ENCODE data around the gene NXPE3. TPM values are rescaled to one million over a fixed set of nuclear protein-coding genes. Genes with fewer than 3 reads are reported as not detected.

The NXPE3 gene
- total and polyA plus RNA-seq, 2 experiments from 2014 or later, result 4.9 to 7.3 TPM

- no peak overlapping the region for H3K27ac ChIP-seq
- no peaks in the 10 kb centered on the region for H3K27me3 ChIP-seq
- no peaks in the 10 kb centered on the region for H3K36me3 ChIP-seq
- TF ChIP-seq CTCF (IDR thresholded peaks at IDR 0.05; ENCODE audit: low read depth, low read length), result no peak
- no peaks in the 10 kb centered on the region for H3K9me3 ChIP-seq (ENCODE audit: low read depth)
- H3K4me1 ChIP-seq (ENCODE audit: low read depth), result peaks cover 6% of the 10 kb centered on the region
- no peak for DNase-seq (ENCODE audit: low read depth in 1 of 2, low spot score in 1 of 2)
- H3K4me3 ChIP-seq, result no peak overlapping the region
These were observed 40.7 kb downstream of the NXPE3 start for GRCh38 chr3:101819649-101820206.

GRCh38 chr3:101821503-101821902 is 42.5 kb downstream of the NXPE3 start:
- no peak for TF ChIP-seq CTCF (IDR thresholded peaks at IDR 0.05; ENCODE audit: low read depth, low read length)
- Histone ChIP-seq H3K9me3 (ENCODE audit: low read depth) (no peaks in the 10 kb centered on the region), H3K4me1 (ENCODE audit: low read depth) (no peaks in the 10 kb centered on the region), H3K27ac (no peak overlapping the region), H3K4me3 (no peak overlapping the region), H3K27me3 (no peaks in the 10 kb centered on the region), H3K36me3 (no peaks in the 10 kb centered on the region)
- no peak for DNase-seq (ENCODE audit: low read depth in 1 of 2, low spot score in 1 of 2)

- H3K4me3 ChIP-seq, result no peak overlapping the region
- peak in 1 of 2 donors; percentile 37 for DNase-seq (ENCODE audit: low read depth in 1 of 2, low spot score in 1 of 2)
- no peak for TF ChIP-seq CTCF (IDR thresholded peaks at IDR 0.05; ENCODE audit: low read depth, low read length)
- no peaks in the 10 kb centered on the region for H3K9me3 ChIP-seq (ENCODE audit: low read depth)
- H3K36me3 ChIP-seq, result no peaks in the 10 kb centered on the region
- H3K4me1 ChIP-seq (ENCODE audit: low read depth), result peaks cover 11% of the 10 kb centered on the region
- H3K27me3 ChIP-seq, result no peaks in the 10 kb centered on the region
- no peak overlapping the region for H3K27ac ChIP-seq
These were observed 44.5 kb downstream of the NXPE3 start for GRCh38 chr3:101823525-101823924.

GRCh38 chr3:101824702-101825101 is 45.7 kb downstream of the NXPE3 start:
- TF ChIP-seq CTCF (IDR thresholded peaks at IDR 0.05; ENCODE audit: low read depth, low read length), result no peak
- peaks cover 22% of the 10 kb centered on the region for H3K4me1 ChIP-seq (ENCODE audit: low read depth)
- no peaks in the 10 kb centered on the region for H3K27me3 ChIP-seq
- no peaks in the 10 kb centered on the region for H3K9me3 ChIP-seq (ENCODE audit: low read depth)
- no peak overlapping the region for H3K27ac ChIP-seq
- peak in 1 of 2 donors; percentile 42 for DNase-seq (ENCODE audit: low read depth in 1 of 2, low spot score in 1 of 2)
- H3K4me3 ChIP-seq, result no peak overlapping the region
- no peaks in the 10 kb centered on the region for H3K36me3 ChIP-seq

GRCh38 chr3:101825904-101826445 is 47.0 kb downstream of the NXPE3 start:
- Histone ChIP-seq H3K9me3 (ENCODE audit: low read depth) (no peaks in the 10 kb centered on the region), H3K36me3 (no peaks in the 10 kb centered on the region), H3K27ac (peak overlapping the region; percentile 5), H3K4me1 (ENCODE audit: low read depth) (peaks cover 26% of the 10 kb centered on the region), H3K27me3 (no peaks in the 10 kb centered on the region), H3K4me3 (no peak overlapping the region)
- DNase-seq (ENCODE audit: low read depth in 1 of 2, low spot score in 1 of 2), result peak in 1 of 2 donors; percentile 27
- TF ChIP-seq CTCF (IDR thresholded peaks at IDR 0.05; ENCODE audit: low read depth, low read length), result no peak

All from cardiac muscle cell (in vitro differentiated cells and primary cell).